Aorta (tissue), 5 donors: Measurements from ENCODE around the gene MYO15A. TPM values are rescaled to one million over a fixed set of nuclear protein-coding genes. Genes with fewer than 3 reads are reported as not detected.
A peak's percentile ranks its signal among the peaks of the same experiment; 100 is the strongest.

Experiments
- ATAC-seq: fragments of 200-7000 bp; cut with Tn5 transposase; one replicate; pipeline ENCODE4 v1.9.1; 2022; ENCODE audit warnings: moderate library complexity; ENCODE audit not compliant: low FRiP score
- DNase-seq, 2 donors: peaks; one replicate each; pipeline ENCODE4 v3.0.0-alpha.2; 2020
- H3K27ac ChIP-seq, 2 donors: one replicate each; pipeline ENCODE4 v1.5.1; 2013; ENCODE audit warnings: low read length in 2 of 2, mild to moderate bottlenecking in 2 of 2, moderate library complexity in 2 of 2, control low read depth in 1 of 2, inconsistent platforms in 1 of 2, low read depth in 1 of 2
- H3K27me3 ChIP-seq, 2 donors: one replicate each; pipeline ENCODE4 v1.6.1; 2013; ENCODE audit warnings: control low read depth in 1 of 2, low read length in 1 of 2, mild to moderate bottlenecking in 1 of 2, moderate library complexity in 1 of 2; ENCODE audit not compliant: insufficient read depth in 2 of 2, control insufficient read depth in 1 of 2
- H3K36me3 ChIP-seq, 2 donors: one replicate each; pipeline ENCODE4 v1.6.1; 2013; ENCODE audit warnings: control low read depth in 1 of 2, low read length in 1 of 2, mild to moderate bottlenecking in 1 of 2; ENCODE audit not compliant: insufficient read depth in 2 of 2, control insufficient read depth in 1 of 2
- H3K4me1 ChIP-seq, 2 donors: one replicate each; pipeline ENCODE4 v1.6.1; 2013; ENCODE audit warnings: low read length in 2 of 2, control low read depth in 1 of 2, mild to moderate bottlenecking in 1 of 2, moderate library complexity in 1 of 2; ENCODE audit not compliant: insufficient read depth in 2 of 2, control insufficient read depth in 1 of 2
- H3K4me3 ChIP-seq, 2 donors: one replicate each; pipeline ENCODE4 v1.5.1; 2013; ENCODE audit warnings: low read length in 2 of 2, control low read depth in 1 of 2, mild to moderate bottlenecking in 1 of 2
- H3K9me3 ChIP-seq: one replicate; pipeline ENCODE4 v1.6.1; 2013; ENCODE audit warnings: mild to moderate bottlenecking, low read length; ENCODE audit not compliant: control insufficient read depth
- WGBS, 2 donors: extraction: QIAGEN DNeasy Blood & Tissue Kit; methylation state at CpG; one replicate each; pipeline ENCODE4 v1.1.7; 2013; 5-methylcytosine and 5-hydroxymethylcytosine counted together
- intact Hi-C, 2 donors: fragments of 100-400 bp; cut with DNase I; formaldehyde crosslinking; loops; one replicate each; pipeline versions ENCODE4 v1.14.2 to v1.15.0; 2022
- polyA plus RNA-seq, 2 donors: library from polyadenylated mRNA; stranded (reverse); fragments of 200-250 nt; gene quantifications; one replicate each; pipeline ENCODE4 v1.2.3, GENCODE V29; 2013
- total RNA-seq, 2 donors: library from RNA; stranded (reverse); fragmentation: NEBNext Ultra II Directional; extraction: Animal tissue kit (Norgen Biotek cat#: 25700); gene quantifications; one replicate each; pipeline ENCODE4 v1.2.1, GENCODE V29; 2021
- donor health status: healthy with polysubstance abuse.
- donor health status: Bipolar disorder and iron deficiency.
- donor health status: DM: no; HTN: no; CAD: no.
- donor health status: DM: no; HTN: no; CAD: no.
- donor health status: DM: yes; HTN: yes; CAD: no.

Gene MYO15A
- total and polyA plus RNA-seq, 4 donors: 0.25 to 7.5 (median 3.2) TPM

GRCh38 chr17:18217412-18218015 is 109.0 kb downstream of the MYO15A start:
- Histone ChIP-seq H3K4me3 (no peak overlapping the region), H3K27me3 (no peaks in the 10 kb centered on the region), H3K9me3 (no peaks in the 10 kb centered on the region), H3K36me3 (no peaks in the 10 kb centered on the region), H3K27ac (no peak overlapping the region), H3K4me1 (no peaks in the 10 kb centered on the region)
- ATAC-seq (peak; percentile 88), DNase-seq (peak; percentile 81 to 90)
- WGBS, 2 donors: 13 to 17% methylated on average over 5 to 6 of the region's 6 CpGs
- intact Hi-C loops: loop anchor here in 1 of 2 donors (5.0 kb wide), 1 partner anchor 75 kb away; no protein-coding TSS in a partner anchor

- no peak overlapping the region for H3K4me3 ChIP-seq
- intact Hi-C loops: loop anchor here in 1 of 2 donors (5.0 kb wide), 1 partner anchor 77 kb away; no protein-coding TSS in a partner anchor
- no peaks in the 10 kb centered on the region for H3K27me3 ChIP-seq
- no peak overlapping the region for H3K27ac ChIP-seq
- H3K4me1 ChIP-seq: no peaks in the 10 kb centered on the region
- no peaks in the 10 kb centered on the region for H3K9me3 ChIP-seq
- whole genome bisulfite sequencing, 2 donors: 18 to 26% methylated on average over 4 of the region's 4 CpGs
- no peaks in the 10 kb centered on the region for H3K36me3 ChIP-seq
- ATAC-seq (peak; percentile 66), DNase-seq (no peak)
Measured at GRCh38 chr17:18218756-18219415, 110.3 kb downstream of the MYO15A start.

GRCh38 chr17:18224053-18224386 is 115.5 kb downstream of the MYO15A start:
- no peaks in the 10 kb centered on the region for H3K27me3 ChIP-seq
- WGBS, 2 donors: 97 to 98% methylated on average over 4 of the region's 4 CpGs
- ATAC-seq (no peak), DNase-seq (no peak)
- intact Hi-C loops: no loop called here
- H3K27ac ChIP-seq: no peak overlapping the region
- no peaks in the 10 kb centered on the region for H3K36me3 ChIP-seq
- H3K4me1 ChIP-seq: no peaks in the 10 kb centered on the region
- no peaks in the 10 kb centered on the region for H3K9me3 ChIP-seq
- no peak overlapping the region for H3K4me3 ChIP-seq

- Histone ChIP-seq H3K36me3 (no peaks in the 10 kb centered on the region), H3K27ac (no peak overlapping the region), H3K4me3 (no peak overlapping the region), H3K27me3 (no peaks in the 10 kb centered on the region), H3K4me1 (no peaks in the 10 kb centered on the region), H3K9me3 (no peaks in the 10 kb centered on the region)
- intact Hi-C loops: no loop called here
- peak; percentile 35 for ATAC-seq
- 53 to 54% methylated on average over 23 of the region's 23 CpGs for WGBS, 2 donors
- DNase-seq: no peak
Measured at GRCh38 chr17:18224387-18225120, 116.0 kb downstream of the MYO15A start.

GRCh38 chr17:18225121-18225641 is 116.6 kb downstream of the MYO15A start, which contains the start of gene LLGL1:
TSS of gene LLGL1 (plus strand) at chr17:18225635. CDS start at chr17:18225683, 48 bp downstream.
- H3K4me1 ChIP-seq: no peaks in the 10 kb centered on the region
- DNase-seq (peak; percentile 98 to 99), ATAC-seq (peak; percentile 97)
- 1 to 2% methylated on average over 36 to 60 of the region's 60 CpGs for WGBS, 2 donors
- no peaks in the 10 kb centered on the region for H3K9me3 ChIP-seq
- intact Hi-C loops: no loop called here
- peak within 1 kb of the TSS; percentile 91 to 94 for H3K4me3 ChIP-seq
- H3K36me3 ChIP-seq: no peaks in the 10 kb centered on the region
- H3K27ac ChIP-seq: no peak within 1 kb of the TSS
- H3K27me3 ChIP-seq: no peaks in the 10 kb centered on the region

- WGBS, 2 donors: 0 to 1% methylated on average over 12 to 57 of the region's 57 CpGs
- intact Hi-C loops: no loop called here
Measured at GRCh38 chr17:18225642-18226283, 117.2 kb downstream of the MYO15A start.

GRCh38 chr17:18226284-18226945 is 117.9 kb downstream of the MYO15A start:
- intact Hi-C loops: no loop called here
- Histone ChIP-seq H3K27ac (no peak overlapping the region), H3K27me3 (no peaks in the 10 kb centered on the region), H3K36me3 (no peaks in the 10 kb centered on the region), H3K9me3 (no peaks in the 10 kb centered on the region), H3K4me3 (peak overlapping the region; percentile 91 to 94), H3K4me1 (no peaks in the 10 kb centered on the region)
- ATAC-seq (no peak), DNase-seq (peak in 1 of 2 donors; percentile 74)
- 18 to 22% methylated on average over 16 of the region's 16 CpGs for WGBS, 2 donors

More at GRCh38 chr17:18225642-18226283, 117.2 kb downstream of the MYO15A start:
- H3K27ac ChIP-seq: no peak overlapping the region
- peak; percentile 8 for ATAC-seq
- no peaks in the 10 kb centered on the region for H3K36me3 ChIP-seq
- no peaks in the 10 kb centered on the region for H3K9me3 ChIP-seq
- peak overlapping the region; percentile 91 to 94 for H3K4me3 ChIP-seq
- no peak for DNase-seq
- H3K27me3 ChIP-seq: no peaks in the 10 kb centered on the region
- H3K4me1 ChIP-seq: no peaks in the 10 kb centered on the region

GRCh38 chr17:18227635-18228034 is 119.1 kb downstream of the MYO15A start:
- ATAC-seq (no peak), DNase-seq (no peak)
- no peaks in the 10 kb centered on the region for H3K4me1 ChIP-seq
- intact Hi-C loops: no loop called here
- H3K27ac ChIP-seq: no peak overlapping the region
- no peaks in the 10 kb centered on the region for H3K9me3 ChIP-seq
- no peak overlapping the region for H3K4me3 ChIP-seq
- no peaks in the 10 kb centered on the region for H3K36me3 ChIP-seq
- WGBS, 2 donors: 97 to 99% methylated on average over 5 of the region's 5 CpGs
- H3K27me3 ChIP-seq: no peaks in the 10 kb centered on the region
